MM.1S (cell line): ENCODE results near the gene CDH6.

Experiments used
- DNase-seq: peaks from one replicate; pipeline ENCODE4 v3.0.0-alpha.2; 2015
- H2AFZ ChIP-seq: fragments of 300-600 bp; sonication (generic); 2 replicates; pipeline ENCODE4 v1.6.0; 2016; ENCODE audit warnings: antibody characterized with exemption, low read length
- H3F3A ChIP-seq: fragments of 300-600 bp; sonication (generic); 2 replicates; pipeline ENCODE4 v1.6.1; 2016; ENCODE audit warnings: mild to moderate bottlenecking, antibody characterized with exemption, low read length, moderate library complexity, mixed read lengths; ENCODE audit not compliant: insufficient read depth
- H3K27ac ChIP-seq: fragments of 300-600 bp; sonication (generic); 2 replicates; pipeline ENCODE4 v1.5.1; 2016; ENCODE audit warnings: mild to moderate bottlenecking, low read length
- H3K27me3 ChIP-seq: fragments of 300-600 bp; sonication (generic); replicated peaks from 2 replicates; pipeline ENCODE4 v1.6.0; 2016; ENCODE audit warnings: low read length; ENCODE audit not compliant: insufficient read depth
- H3K36me3 ChIP-seq: fragments of 300-600 bp; sonication (generic); replicated peaks from 2 replicates; pipeline ENCODE4 v1.6.1; 2016; ENCODE audit warnings: mild to moderate bottlenecking, low read length, mixed read lengths; ENCODE audit not compliant: insufficient read depth
- H3K4me1 ChIP-seq: fragments of 300-600 bp; sonication (generic); 2 replicates; pipeline ENCODE4 v1.6.1; 2016; ENCODE audit warnings: low read length, mixed read lengths
- H3K4me2 ChIP-seq: fragments of 300-600 bp; sonication (generic); 2 replicates; pipeline ENCODE4 v1.6.0; 2016; ENCODE audit warnings: low read depth, low read length
- H3K4me3 ChIP-seq: fragments of 300-600 bp; sonication (generic); 2 replicates; pipeline ENCODE4 v1.5.1; 2016; ENCODE audit warnings: low read length, mixed read lengths
- H3K79me2 ChIP-seq: fragments of 300-600 bp; sonication (generic); 2 replicates; pipeline ENCODE4 v1.6.1; 2016; ENCODE audit warnings: mixed run types, low read length, mixed read lengths
- H3K9ac ChIP-seq: fragments of 300-600 bp; sonication (generic); 2 replicates; pipeline ENCODE4 v1.6.1; 2016; ENCODE audit warnings: low read length, mixed read lengths
- H3K9me2 ChIP-seq: fragments of 300-600 bp; sonication (generic); replicated peaks from 2 replicates; pipeline ENCODE4 v1.6.1; 2016; ENCODE audit warnings: mild to moderate bottlenecking, low read length, mixed read lengths; ENCODE audit not compliant: insufficient read depth
- H3K9me3 ChIP-seq: fragments of 300-600 bp; sonication (generic); replicated peaks from 2 replicates; pipeline ENCODE4 v1.6.1; 2016; ENCODE audit warnings: mild to moderate bottlenecking, low read length, mixed read lengths; ENCODE audit not compliant: insufficient read depth
- H4K20me1 ChIP-seq: fragments of 300-600 bp; sonication (generic); 2 replicates; pipeline ENCODE4 v1.6.1; 2016; ENCODE audit warnings: mild to moderate bottlenecking, low read length, moderate library complexity, mixed read lengths; ENCODE audit not compliant: insufficient read depth
- EZH2 ChIP-seq: fragments of 300-600 bp; sonication (generic); optimal IDR thresholded peaks from 2 replicates; pipeline ENCODE3; 2017; ENCODE audit warnings: low read depth, mild to moderate bottlenecking, antibody characterized with exemption, low read length, mixed read lengths
- EZH2phosphoT487 ChIP-seq: fragments of 300-600 bp; sonication (generic); IDR thresholded peaks from 2 replicates; pipeline ENCODE4 v1.6.1; 2018; ENCODE audit warnings: antibody characterized with exemption, low read length
- TF ChIP-seq, protein P1 (sequence below): fragments of 300-600 bp; sonication (generic); IDR thresholded peaks from 2 replicates; pipeline ENCODE4 v1.5.1; 2016; ENCODE audit warnings: antibody characterized with exemption, low read length, mixed read lengths

The CDH6 gene

GRCh38 chr5:31285025-31285424, 91.5 kb downstream of the CDH6 start:
- H4K20me1 ChIP-seq, result no peaks in the 10 kb centered on the region
- no peaks in the 10 kb centered on the region for H3K9me2 ChIP-seq
- DNase-seq, result no peak
- TF ChIP-seq EZH2 (no peak), EZH2phosphoT487 (no peak)
- TF ChIP-seq, protein P1, sequence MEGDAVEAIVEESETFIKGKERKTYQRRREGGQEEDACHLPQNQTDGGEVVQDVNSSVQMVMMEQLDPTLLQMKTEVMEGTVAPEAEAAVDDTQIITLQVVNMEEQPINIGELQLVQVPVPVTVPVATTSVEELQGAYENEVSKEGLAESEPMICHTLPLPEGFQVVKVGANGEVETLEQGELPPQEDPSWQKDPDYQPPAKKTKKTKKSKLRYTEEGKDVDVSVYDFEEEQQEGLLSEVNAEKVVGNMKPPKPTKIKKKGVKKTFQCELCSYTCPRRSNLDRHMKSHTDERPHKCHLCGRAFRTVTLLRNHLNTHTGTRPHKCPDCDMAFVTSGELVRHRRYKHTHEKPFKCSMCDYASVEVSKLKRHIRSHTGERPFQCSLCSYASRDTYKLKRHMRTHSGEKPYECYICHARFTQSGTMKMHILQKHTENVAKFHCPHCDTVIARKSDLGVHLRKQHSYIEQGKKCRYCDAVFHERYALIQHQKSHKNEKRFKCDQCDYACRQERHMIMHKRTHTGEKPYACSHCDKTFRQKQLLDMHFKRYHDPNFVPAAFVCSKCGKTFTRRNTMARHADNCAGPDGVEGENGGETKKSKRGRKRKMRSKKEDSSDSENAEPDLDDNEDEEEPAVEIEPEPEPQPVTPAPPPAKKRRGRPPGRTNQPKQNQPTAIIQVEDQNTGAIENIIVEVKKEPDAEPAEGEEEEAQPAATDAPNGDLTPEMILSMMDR, result no peak
- no peaks in the 10 kb centered on the region for H3K36me3 ChIP-seq
- H3K9ac ChIP-seq, result no peak overlapping the region
- no peaks in the 10 kb centered on the region for H3F3A ChIP-seq
- no peaks in the 10 kb centered on the region for H3K9me3 ChIP-seq
- no peaks in the 10 kb centered on the region for H3K27me3 ChIP-seq
- H3K4me3 ChIP-seq, result no peak overlapping the region
- H3K4me2 ChIP-seq, result no peak overlapping the region
- no peaks in the 10 kb centered on the region for H3K79me2 ChIP-seq
- H2AFZ ChIP-seq, result no peak overlapping the region
- no peaks in the 10 kb centered on the region for H3K4me1 ChIP-seq
- H3K27ac ChIP-seq, result no peak overlapping the region

- Histone ChIP-seq H3K36me3 (no peaks in the 10 kb centered on the region), H2AFZ (no peak overlapping the region), H3K79me2 (no peaks in the 10 kb centered on the region), H3K9me2 (no peaks in the 10 kb centered on the region), H3K4me1 (no peaks in the 10 kb centered on the region), H3K9ac (no peak overlapping the region), H3K4me2 (no peak overlapping the region), H4K20me1 (no peaks in the 10 kb centered on the region), H3K4me3 (no peak overlapping the region), H3K9me3 (no peaks in the 10 kb centered on the region), H3K27ac (no peak overlapping the region), H3F3A (no peaks in the 10 kb centered on the region), H3K27me3 (no peaks in the 10 kb centered on the region)
- TF ChIP-seq EZH2 (no peak), EZH2phosphoT487 (no peak)
- TF ChIP-seq, protein P1, result no peak
- no peak for DNase-seq
These were observed 94.5 kb downstream of the CDH6 start for GRCh38 chr5:31287985-31288384.

DNA sequence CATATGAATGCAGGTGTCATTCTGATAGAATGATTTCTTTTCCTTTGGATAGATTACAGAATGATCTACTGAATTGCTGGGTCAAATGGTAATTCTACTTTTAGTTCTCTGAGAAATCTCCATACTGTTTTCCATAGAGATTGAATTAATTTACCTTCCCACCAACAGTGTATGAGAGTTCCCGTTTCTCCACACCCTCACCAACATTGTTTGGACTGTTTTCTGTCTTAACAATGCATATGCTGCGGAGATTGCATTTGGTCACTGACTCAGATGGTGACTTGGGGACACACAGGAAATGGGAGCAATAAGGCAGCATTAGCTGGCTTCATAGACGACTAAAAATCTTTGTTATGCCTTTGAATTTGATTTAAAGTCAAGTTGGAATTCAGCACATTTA, 95.9 kb downstream of the CDH6 start:
- Histone ChIP-seq H3K27ac (no peak overlapping the region), H4K20me1 (no peaks in the 10 kb centered on the region), H3K9me2 (no peaks in the 10 kb centered on the region), H3K27me3 (no peaks in the 10 kb centered on the region), H3K36me3 (no peaks in the 10 kb centered on the region), H2AFZ (no peak overlapping the region), H3K4me2 (no peak overlapping the region), H3K9me3 (no peaks in the 10 kb centered on the region), H3F3A (no peaks in the 10 kb centered on the region), H3K4me3 (no peak overlapping the region), H3K9ac (no peak overlapping the region), H3K79me2 (no peaks in the 10 kb centered on the region), H3K4me1 (no peaks in the 10 kb centered on the region)
- DNase-seq, result no peak
- no peak for TF ChIP-seq EZH2
- TF ChIP-seq, protein P1, result no peak
- TF ChIP-seq EZH2phosphoT487, result no peak
